ENCODE measurements around the gene HEBP2. TPM values are rescaled to one million over a fixed set of nuclear protein-coding genes. Genes with fewer than 3 reads are reported as not detected.

Gene HEBP2

DNA sequence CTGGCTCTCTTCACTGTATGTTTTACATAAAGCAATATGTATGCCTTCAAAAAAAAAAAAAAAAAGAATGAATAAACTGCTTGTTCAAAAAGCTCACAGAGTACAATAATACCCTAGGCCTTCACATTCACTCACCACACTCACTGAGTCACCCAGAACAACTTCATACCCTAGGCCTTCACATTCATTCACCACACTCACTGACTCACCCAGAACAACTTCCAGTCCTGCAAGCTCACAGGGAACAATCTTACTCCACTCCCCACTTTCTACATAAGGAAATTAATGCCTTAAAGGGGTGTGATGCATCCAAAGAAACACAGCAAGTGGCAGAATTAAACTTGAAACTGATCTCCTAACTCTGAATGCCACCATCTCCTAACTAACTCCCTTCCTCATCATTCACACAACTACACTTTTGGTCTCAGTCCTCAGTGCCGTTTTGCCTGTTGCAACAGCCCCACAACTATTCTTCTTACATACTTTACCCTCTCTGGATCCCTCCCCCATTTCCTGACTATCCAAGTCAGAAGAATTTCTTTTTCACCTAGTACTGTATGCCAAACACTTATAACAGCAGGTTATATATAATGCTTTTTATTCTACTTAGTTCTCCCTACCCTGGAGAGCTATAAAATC is 61.1 kb downstream of the HEBP2 start:
- H3K23ac ChIP-seq (ENCODE audit: low read depth, low read length, poor library complexity): no peak overlapping the region
- H4K91ac ChIP-seq (ENCODE audit: low read depth, low read length, poor library complexity): no peak overlapping the region
- no peak overlapping the region for H2BK15ac ChIP-seq (ENCODE audit: low read length)
- no peaks in the 10 kb centered on the region for H3K27me3 ChIP-seq (ENCODE audit: control insufficient read depth in 3 of 3, insufficient read depth in 3 of 3, low read depth in 1 of 3, low read length in 3 of 3)
- H2BK120ac ChIP-seq (ENCODE audit: low read depth, low read length): no peak overlapping the region
- H3K36me3 ChIP-seq (replicated peaks in 1 of 2; ENCODE audit: control insufficient read depth in 2 of 2, insufficient read depth in 2 of 2, low read length in 2 of 2): peaks cover 20 to 89% of the 10 kb centered on the region in 2 donors
- H3K4me3 ChIP-seq (ENCODE audit: low read length in 2 of 2): no peak overlapping the region
- H4K8ac ChIP-seq (ENCODE audit: low read depth, low read length): no peak overlapping the region
- H3K14ac ChIP-seq (ENCODE audit: low read length): no peak overlapping the region
- no peak overlapping the region for H3K9ac ChIP-seq (ENCODE audit: low read depth, low read length, poor library complexity)
- H2BK5ac ChIP-seq (ENCODE audit: low read length): no peak overlapping the region
- H3K79me1 ChIP-seq (ENCODE audit: low read depth, low read length): no peaks in the 10 kb centered on the region
- H2AK5ac ChIP-seq (ENCODE audit: low read depth, low read length): no peak overlapping the region
- H3K27ac ChIP-seq (replicated peaks; ENCODE audit: low read length): no peak overlapping the region
- no peak overlapping the region for H2AFZ ChIP-seq (ENCODE audit: low read length)
- H3K9me3 ChIP-seq (replicated peaks in 1 of 2; ENCODE audit: control insufficient read depth in 2 of 2, insufficient read depth in 1 of 2, low read depth in 1 of 2, low read length in 2 of 2): peaks cover 0 to 2% of the 10 kb centered on the region in 2 donors
- no peak overlapping the region for H3K4ac ChIP-seq (ENCODE audit: low read length)
- H2BK12ac ChIP-seq (ENCODE audit: low read length): no peak overlapping the region
- no peak overlapping the region for H3K18ac ChIP-seq (ENCODE audit: low read length)
- H3K4me1 ChIP-seq (ENCODE audit: control insufficient read depth in 2 of 2, insufficient read depth in 1 of 2, low read depth in 1 of 2, low read length in 2 of 2): no peaks in the 10 kb centered on the region
- no peak overlapping the region for H3K4me2 ChIP-seq (ENCODE audit: insufficient read depth, low read length, poor library complexity, severe bottlenecking)
- WGBS, 2 donors (ENCODE audit: extremely low coverage in 2 of 2, insufficient read length in 2 of 2, insufficient replicate concordance in 1 of 2): no CpG with 5 or more reads among the region's 1 CpG
- DNase-seq (ENCODE audit: low spot score): no peak

DNA sequence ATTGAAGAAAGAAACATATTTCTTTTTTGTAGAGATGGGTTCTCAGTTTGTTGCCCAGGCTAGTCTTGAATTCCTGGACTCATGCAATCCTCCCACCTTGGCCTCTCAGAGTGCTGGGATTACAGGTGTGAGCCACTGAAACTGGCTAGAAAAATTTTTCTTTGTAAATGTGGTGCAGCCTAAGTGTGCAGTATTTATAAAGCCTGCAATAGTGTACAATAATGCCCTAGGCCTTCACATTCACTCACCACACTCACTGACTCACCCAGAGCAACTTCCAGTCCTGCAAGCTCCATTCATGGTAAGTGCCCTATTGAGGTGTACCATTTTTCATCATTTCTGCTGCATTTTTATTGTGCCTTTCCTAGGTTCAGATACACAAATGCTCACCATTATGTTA is 63.9 kb downstream of the HEBP2 start:
- no peak overlapping the region for H3K14ac ChIP-seq (ENCODE audit: low read length)
- H4K91ac ChIP-seq (ENCODE audit: low read depth, low read length, poor library complexity): no peak overlapping the region
- peaks cover 17 to 89% of the 10 kb centered on the region in 2 donors for H3K36me3 ChIP-seq (replicated peaks in 1 of 2; ENCODE audit: control insufficient read depth in 2 of 2, insufficient read depth in 2 of 2, low read length in 2 of 2)
- no peak overlapping the region for H3K4me2 ChIP-seq (ENCODE audit: insufficient read depth, low read length, poor library complexity, severe bottlenecking)
- H3K4me3 ChIP-seq (ENCODE audit: low read length in 2 of 2): no peak overlapping the region
- H2BK120ac ChIP-seq (ENCODE audit: low read depth, low read length): no peak overlapping the region
- no peak overlapping the region for H3K18ac ChIP-seq (ENCODE audit: low read length)
- H3K79me1 ChIP-seq (ENCODE audit: low read depth, low read length): no peaks in the 10 kb centered on the region
- no peak overlapping the region for H2BK12ac ChIP-seq (ENCODE audit: low read length)
- H2AFZ ChIP-seq (ENCODE audit: low read length): no peak overlapping the region
- H3K4me1 ChIP-seq (ENCODE audit: control insufficient read depth in 2 of 2, insufficient read depth in 1 of 2, low read depth in 1 of 2, low read length in 2 of 2): no peaks in the 10 kb centered on the region
- no peak for DNase-seq (ENCODE audit: low spot score)
- no peak overlapping the region for H2BK15ac ChIP-seq (ENCODE audit: low read length)
- H3K4ac ChIP-seq (ENCODE audit: low read length): no peak overlapping the region
- no peak overlapping the region for H3K27ac ChIP-seq (replicated peaks; ENCODE audit: low read length)
- no peak overlapping the region for H3K9ac ChIP-seq (ENCODE audit: low read depth, low read length, poor library complexity)
- no peak overlapping the region for H4K8ac ChIP-seq (ENCODE audit: low read depth, low read length)
- no peaks in the 10 kb centered on the region for H3K27me3 ChIP-seq (ENCODE audit: control insufficient read depth in 3 of 3, insufficient read depth in 3 of 3, low read depth in 1 of 3, low read length in 3 of 3)
- no peak overlapping the region for H2AK5ac ChIP-seq (ENCODE audit: low read depth, low read length)
- H3K23ac ChIP-seq (ENCODE audit: low read depth, low read length, poor library complexity): no peak overlapping the region
- peaks cover 0 to 2% of the 10 kb centered on the region in 2 donors for H3K9me3 ChIP-seq (replicated peaks in 1 of 2; ENCODE audit: control insufficient read depth in 2 of 2, insufficient read depth in 1 of 2, low read depth in 1 of 2, low read length in 2 of 2)
- H2BK5ac ChIP-seq (ENCODE audit: low read length): no peak overlapping the region

DNA sequence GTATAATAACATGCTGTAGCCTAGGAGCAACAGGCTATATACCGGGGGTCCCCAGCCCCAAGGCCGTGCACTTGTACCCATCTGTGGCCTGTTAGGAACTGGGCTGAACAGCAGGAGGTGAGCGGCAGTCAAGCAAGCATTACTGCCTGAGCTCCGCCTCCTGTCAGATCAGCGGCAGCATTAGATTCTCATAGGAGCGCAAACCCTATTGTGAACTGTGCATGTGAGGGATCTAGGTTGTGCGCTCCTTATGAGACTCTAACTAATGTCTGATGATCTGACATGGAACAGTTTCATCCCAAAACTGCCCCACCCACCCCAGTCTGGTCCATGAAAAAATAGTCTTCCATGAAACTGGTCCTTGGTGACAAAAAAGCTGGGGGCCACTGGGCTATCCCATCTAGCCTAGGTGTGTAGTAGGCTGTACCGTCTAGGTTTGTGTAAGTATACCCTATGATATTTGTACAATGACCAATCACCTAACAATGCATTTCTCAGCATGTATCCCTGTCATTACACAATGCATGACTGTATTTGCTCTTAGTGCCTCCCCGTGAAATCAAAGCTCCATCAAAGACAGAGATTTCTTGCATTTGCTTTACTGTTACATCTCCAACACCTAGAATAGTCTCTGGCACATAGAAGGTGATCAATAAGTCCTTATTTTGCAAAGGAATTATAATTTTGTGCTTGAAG is 64.4 kb downstream of the HEBP2 start:
- no peak for DNase-seq (ENCODE audit: low spot score)
- H3K9ac ChIP-seq (ENCODE audit: low read depth, low read length, poor library complexity): no peak overlapping the region
- H2AFZ ChIP-seq (ENCODE audit: low read length): no peak overlapping the region
- no peak overlapping the region for H3K27ac ChIP-seq (replicated peaks; ENCODE audit: low read length)
- no peaks in the 10 kb centered on the region for H3K4me1 ChIP-seq (ENCODE audit: control insufficient read depth in 2 of 2, insufficient read depth in 1 of 2, low read depth in 1 of 2, low read length in 2 of 2)
- no peak overlapping the region for H2BK5ac ChIP-seq (ENCODE audit: low read length)
- no peak overlapping the region for H2BK12ac ChIP-seq (ENCODE audit: low read length)
- peaks cover 0 to 2% of the 10 kb centered on the region in 2 donors for H3K9me3 ChIP-seq (replicated peaks in 1 of 2; ENCODE audit: control insufficient read depth in 2 of 2, insufficient read depth in 1 of 2, low read depth in 1 of 2, low read length in 2 of 2)
- H3K14ac ChIP-seq (ENCODE audit: low read length): no peak overlapping the region
- H2BK120ac ChIP-seq (ENCODE audit: low read depth, low read length): no peak overlapping the region
- H3K4me2 ChIP-seq (ENCODE audit: insufficient read depth, low read length, poor library complexity, severe bottlenecking): no peak overlapping the region
- H2BK15ac ChIP-seq (ENCODE audit: low read length): no peak overlapping the region
- H4K91ac ChIP-seq (ENCODE audit: low read depth, low read length, poor library complexity): no peak overlapping the region
- H3K4ac ChIP-seq (ENCODE audit: low read length): no peak overlapping the region
- H3K23ac ChIP-seq (ENCODE audit: low read depth, low read length, poor library complexity): no peak overlapping the region
- no peaks in the 10 kb centered on the region for H3K79me1 ChIP-seq (ENCODE audit: low read depth, low read length)
- no peaks in the 10 kb centered on the region for H3K27me3 ChIP-seq (ENCODE audit: control insufficient read depth in 3 of 3, insufficient read depth in 3 of 3, low read depth in 1 of 3, low read length in 3 of 3)
- no peak overlapping the region for H3K4me3 ChIP-seq (ENCODE audit: low read length in 2 of 2)
- no peak overlapping the region for H2AK5ac ChIP-seq (ENCODE audit: low read depth, low read length)
- no CpG with 5 or more reads among the region's 9 CpGs for WGBS, 2 donors (ENCODE audit: extremely low coverage in 2 of 2, insufficient read length in 2 of 2, insufficient replicate concordance in 1 of 2)
- H3K36me3 ChIP-seq (replicated peaks in 1 of 2; ENCODE audit: control insufficient read depth in 2 of 2, insufficient read depth in 2 of 2, low read length in 2 of 2): peaks cover 17 to 89% of the 10 kb centered on the region in 2 donors
- H4K8ac ChIP-seq (ENCODE audit: low read depth, low read length): no peak overlapping the region
- H3K18ac ChIP-seq (ENCODE audit: low read length): no peak overlapping the region

Small RNA genes lying within 50 kb of the gene (small RNA-seq; reads per million reads assigned to genes)
- gene AL031003.1 (ENCODE audit: insufficient read depth): not detected
- gene AL391669.1 (ENCODE audit: insufficient read depth): not detected
- 2.8 reads per million for gene MIR3145 (ENCODE audit: insufficient read depth)
